Smooth muscle cell (in vitro differentiated cells): ENCODE data around the gene TSPAN5. TPM values are rescaled to one million over a fixed set of nuclear protein-coding genes. Genes with fewer than 3 reads are reported as not detected.

Experiments used
- DNase-seq: peaks from one replicate; lab custom pipeline; 2025; ENCODE audit not compliant: unreplicated experiment; lab: John Stamatoyannopoulos, UW
- H2AFZ ChIP-seq: fragments of 200-600 bp; sonication (generic); 2 replicates; pipeline ENCODE4 v1.6.0; 2016; ENCODE audit warnings: antibody characterized with exemption, low read depth, mild to moderate bottlenecking
- H3F3A ChIP-seq: fragments of 200-600 bp; sonication (generic); 2 replicates; pipeline ENCODE4 v1.6.0; 2017; ENCODE audit warnings: antibody characterized with exemption, low read depth
- H3K27ac ChIP-seq: fragments of 200-600 bp; sonication (generic); 2 replicates; pipeline ENCODE4 v1.5.1; 2016; ENCODE audit warnings: low read depth, mild to moderate bottlenecking
- H3K27me3 ChIP-seq: fragments of 200-600 bp; sonication (generic); 2 replicates; pipeline ENCODE4 v1.6.1; 2016; ENCODE audit warnings: low read depth, mild to moderate bottlenecking
- H3K36me3 ChIP-seq: fragments of 200-600 bp; sonication (generic); 2 replicates; pipeline ENCODE4 v1.5.1; 2016; ENCODE audit warnings: low read depth
- H3K4me1 ChIP-seq: fragments of 200-600 bp; sonication (generic); 2 replicates; pipeline ENCODE4 v1.5.1; 2016; ENCODE audit warnings: low read depth
- H3K4me2 ChIP-seq: fragments of 200-600 bp; sonication (generic); 2 replicates; pipeline ENCODE4 v1.6.0; 2016; ENCODE audit warnings: mild to moderate bottlenecking
- H3K4me3 ChIP-seq: fragments of 200-600 bp; sonication (generic); 2 replicates; pipeline ENCODE4 v1.5.1; 2016; ENCODE audit warnings: mild to moderate bottlenecking
- H3K79me2 ChIP-seq: fragments of 200-600 bp; sonication (generic); 2 replicates; pipeline ENCODE4 v1.6.0; 2016; ENCODE audit warnings: low read depth, mild to moderate bottlenecking
- H3K9ac ChIP-seq: fragments of 200-600 bp; sonication (generic); 2 replicates; pipeline ENCODE4 v1.6.0; 2016; ENCODE audit warnings: low read depth
- H3K9me3 ChIP-seq: fragments of 200-600 bp; sonication (generic); replicated peaks from 2 replicates; pipeline ENCODE4 v1.5.1; 2016; ENCODE audit warnings: low read depth
- H4K20me1 ChIP-seq: fragments of 200-600 bp; sonication (generic); 2 replicates; pipeline ENCODE4 v1.6.0; 2016; ENCODE audit warnings: low read depth
- CTCF ChIP-seq: fragments of 200-600 bp; sonication (generic); IDR thresholded peaks from 2 replicates; pipeline ENCODE4 v1.5.1; 2017; ENCODE audit warnings: borderline replicate concordance, mild to moderate bottlenecking, antibody characterized with exemption; ENCODE audit not compliant: insufficient read depth, poor library complexity, severe bottlenecking
- WGBS: methylation state at CpG from one replicate; pipeline ENCODE4 v1.1.7; 2016; ENCODE audit warnings: low lambda C conversion rate; 5-methylcytosine and 5-hydroxymethylcytosine counted together
- polyA plus RNA-seq: library from polyadenylated mRNA; unstranded; fragments of >200 nt; fragmentation: Nextera tagmentation; extraction: Ambion mirVana; gene quantifications from 2 replicates; pipeline ENCODE4 v1.2.1, GENCODE V29; 2016
- total RNA-seq: library from RNA; depleted of rRNA; stranded (reverse); fragments of >200 nt; gene quantifications from 2 replicates; pipeline ENCODE4 v1.2.3, GENCODE V29; 2014

The TSPAN5 gene
- total and polyA plus RNA-seq, 2 experiments from 2014 or later: 28.3 to 35.8 TPM

- H3K9ac ChIP-seq: no peak overlapping the region
- H3K27me3 ChIP-seq: no peaks in the 10 kb centered on the region
- no peak for TF ChIP-seq CTCF
These were observed 39.2 kb downstream of the TSPAN5 start for GRCh38 chr4:98619180-98619579.

GRCh38 chr4:98618680-98619079 lies 39.7 kb downstream of the TSPAN5 start:
- H3F3A ChIP-seq: peaks cover under 1% of the 10 kb centered on the region
- no peak overlapping the region for H3K9ac ChIP-seq
- no peak for DNase-seq
- no peak overlapping the region for H3K4me3 ChIP-seq
- WGBS: 66% methylated on average over 3 of the region's 3 CpGs
- H4K20me1 ChIP-seq: no peaks in the 10 kb centered on the region
- H3K4me1 ChIP-seq: peaks cover 25% of the 10 kb centered on the region
- no peak overlapping the region for H3K4me2 ChIP-seq
- H3K9me3 ChIP-seq: no peaks in the 10 kb centered on the region
- H2AFZ ChIP-seq: no peak overlapping the region
- H3K79me2 ChIP-seq: peaks cover 89% of the 10 kb centered on the region
- no peak overlapping the region for H3K27ac ChIP-seq
- no peak for TF ChIP-seq CTCF
- no peaks in the 10 kb centered on the region for H3K36me3 ChIP-seq
- H3K27me3 ChIP-seq: no peaks in the 10 kb centered on the region

More at GRCh38 chr4:98619180-98619579, 39.2 kb downstream of the TSPAN5 start:
- Histone ChIP-seq H3K36me3 (no peaks in the 10 kb centered on the region), H3K4me3 (no peak overlapping the region), H3K27ac (no peak overlapping the region), H3K4me1 (peaks cover 25% of the 10 kb centered on the region), H2AFZ (no peak overlapping the region), H3K79me2 (peaks cover 94% of the 10 kb centered on the region), H4K20me1 (no peaks in the 10 kb centered on the region), H3K4me2 (no peak overlapping the region), H3K9me3 (no peaks in the 10 kb centered on the region), H3F3A (no peaks in the 10 kb centered on the region)
- 67% methylated on average over 2 of the region's 2 CpGs for whole genome bisulfite sequencing
- no peak for DNase-seq

GRCh38 chr4:98617358-98618047 lies 40.9 kb downstream of the TSPAN5 start:
- peaks cover 25% of the 10 kb centered on the region for H3K4me1 ChIP-seq
- DNase-seq: no peak
- H3K36me3 ChIP-seq: no peaks in the 10 kb centered on the region
- no peak for TF ChIP-seq CTCF
- no peaks in the 10 kb centered on the region for H4K20me1 ChIP-seq
- no peak overlapping the region for H3K4me3 ChIP-seq
- no peaks in the 10 kb centered on the region for H3K27me3 ChIP-seq
- no peaks in the 10 kb centered on the region for H3K9me3 ChIP-seq
- 98% methylated on average over 2 of the region's 2 CpGs for WGBS
- H3K9ac ChIP-seq: no peak overlapping the region
- H3K4me2 ChIP-seq: no peak overlapping the region
- H3K79me2 ChIP-seq: peaks cover 88% of the 10 kb centered on the region
- H3K27ac ChIP-seq: no peak overlapping the region
- no peak overlapping the region for H2AFZ ChIP-seq
- peaks cover 13% of the 10 kb centered on the region for H3F3A ChIP-seq

- H3K4me1 ChIP-seq: peaks cover 34% of the 10 kb centered on the region
- WGBS: 89% methylated on average over 3 of the region's 3 CpGs
- no peak overlapping the region for H3K4me3 ChIP-seq
- no peak overlapping the region for H3K27ac ChIP-seq
- H3F3A ChIP-seq: peaks cover 15% of the 10 kb centered on the region
- H2AFZ ChIP-seq: no peak overlapping the region
- peaks cover 87% of the 10 kb centered on the region for H3K79me2 ChIP-seq
- H3K27me3 ChIP-seq: no peaks in the 10 kb centered on the region
- H3K9me3 ChIP-seq: no peaks in the 10 kb centered on the region
- no peak overlapping the region for H3K4me2 ChIP-seq
- H3K9ac ChIP-seq: no peak overlapping the region
- H3K36me3 ChIP-seq: no peaks in the 10 kb centered on the region
- DNase-seq: no peak
- no peaks in the 10 kb centered on the region for H4K20me1 ChIP-seq
- no peak for TF ChIP-seq CTCF
These were observed 42.4 kb downstream of the TSPAN5 start for GRCh38 chr4:98615991-98616390.
